ENCODE data around the gene TNS3.

The TNS3 gene

DNA sequence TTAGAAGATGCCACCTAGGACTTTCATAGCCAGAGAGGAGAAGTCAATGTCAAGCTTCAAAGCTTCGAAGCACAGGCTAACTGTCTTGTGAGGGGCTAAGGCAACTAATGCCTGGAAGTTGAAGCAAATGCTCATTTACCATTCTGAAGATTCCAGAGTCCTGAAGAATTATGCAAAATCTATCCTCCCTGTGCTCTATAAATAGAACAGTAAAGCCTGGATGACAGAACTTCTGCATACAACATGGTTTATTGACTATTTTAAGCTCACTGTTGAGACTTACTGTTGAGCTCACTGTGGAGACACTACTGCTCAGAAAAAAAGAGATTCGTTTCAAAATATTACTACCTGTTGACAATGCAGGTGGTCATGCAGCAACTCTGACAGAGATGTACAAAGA is 28.6 kb downstream of the TNS3 start:
- H4K20me1 ChIP-seq (ENCODE audit: insufficient read depth, low read length), result no peaks in the 10 kb centered on the region
- H3K9ac ChIP-seq (ENCODE audit: low read length), result no peak overlapping the region
- TF ChIP-seq, protein P1, sequence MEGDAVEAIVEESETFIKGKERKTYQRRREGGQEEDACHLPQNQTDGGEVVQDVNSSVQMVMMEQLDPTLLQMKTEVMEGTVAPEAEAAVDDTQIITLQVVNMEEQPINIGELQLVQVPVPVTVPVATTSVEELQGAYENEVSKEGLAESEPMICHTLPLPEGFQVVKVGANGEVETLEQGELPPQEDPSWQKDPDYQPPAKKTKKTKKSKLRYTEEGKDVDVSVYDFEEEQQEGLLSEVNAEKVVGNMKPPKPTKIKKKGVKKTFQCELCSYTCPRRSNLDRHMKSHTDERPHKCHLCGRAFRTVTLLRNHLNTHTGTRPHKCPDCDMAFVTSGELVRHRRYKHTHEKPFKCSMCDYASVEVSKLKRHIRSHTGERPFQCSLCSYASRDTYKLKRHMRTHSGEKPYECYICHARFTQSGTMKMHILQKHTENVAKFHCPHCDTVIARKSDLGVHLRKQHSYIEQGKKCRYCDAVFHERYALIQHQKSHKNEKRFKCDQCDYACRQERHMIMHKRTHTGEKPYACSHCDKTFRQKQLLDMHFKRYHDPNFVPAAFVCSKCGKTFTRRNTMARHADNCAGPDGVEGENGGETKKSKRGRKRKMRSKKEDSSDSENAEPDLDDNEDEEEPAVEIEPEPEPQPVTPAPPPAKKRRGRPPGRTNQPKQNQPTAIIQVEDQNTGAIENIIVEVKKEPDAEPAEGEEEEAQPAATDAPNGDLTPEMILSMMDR (IDR thresholded peaks at IDR 0.05; ENCODE audit: low read length), result no peak
- TF ChIP-seq EZH2phosphoT487 (IDR thresholded peaks at IDR 0.05; ENCODE audit: low read length) (no peak), EZH2 (optimal IDR thresholded peaks at IDR 0.05; ENCODE audit: low read depth, low read length) (no peak)
- no peaks in the 10 kb centered on the region for H3K4me1 ChIP-seq (ENCODE audit: low read length)
- no peaks in the 10 kb centered on the region for H3F3A ChIP-seq (ENCODE audit: insufficient read depth, low read length)
- H3K36me3 ChIP-seq (replicated peaks; ENCODE audit: insufficient read depth, low read length), result no peaks in the 10 kb centered on the region
- H3K27ac ChIP-seq (ENCODE audit: low read length), result no peak overlapping the region
- no peak for DNase-seq
- no peak overlapping the region for H3K4me3 ChIP-seq (ENCODE audit: low read length)
- H3K9me3 ChIP-seq (replicated peaks; ENCODE audit: insufficient read depth, low read length), result no peaks in the 10 kb centered on the region
- H3K27me3 ChIP-seq (replicated peaks; ENCODE audit: insufficient read depth, low read length), result no peaks in the 10 kb centered on the region
- no peaks in the 10 kb centered on the region for H3K9me2 ChIP-seq (replicated peaks; ENCODE audit: insufficient read depth, low read length)
- peaks cover 9% of the 10 kb centered on the region; the same call in 1 of the 2 replicates for H3K79me2 ChIP-seq (ENCODE audit: low read length)
- no peak overlapping the region for H3K4me2 ChIP-seq (ENCODE audit: low read depth, low read length)
- no peak overlapping the region for H2AFZ ChIP-seq (ENCODE audit: low read length)

DNA sequence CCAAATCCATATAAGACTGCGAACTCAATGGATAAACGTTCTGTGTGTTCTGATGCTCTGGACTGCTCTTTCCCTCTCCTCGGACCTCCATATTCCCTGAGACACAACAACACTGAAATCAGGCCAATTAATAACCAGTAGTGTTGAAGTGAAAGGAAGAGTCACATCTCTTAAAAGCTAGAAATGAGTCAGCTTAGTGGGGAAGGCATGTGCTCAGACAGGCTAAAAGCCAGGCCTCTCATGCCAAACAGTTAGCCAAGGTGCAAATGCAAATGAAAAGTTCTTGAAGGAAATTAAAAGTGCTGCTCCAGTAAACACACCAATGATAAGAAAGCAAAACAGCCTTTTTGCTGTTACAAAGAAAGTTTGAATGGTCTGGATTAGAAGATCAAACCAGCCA is 29.3 kb downstream of the TNS3 start:
- no peaks in the 10 kb centered on the region for H3K4me1 ChIP-seq (ENCODE audit: low read length)

DNA sequence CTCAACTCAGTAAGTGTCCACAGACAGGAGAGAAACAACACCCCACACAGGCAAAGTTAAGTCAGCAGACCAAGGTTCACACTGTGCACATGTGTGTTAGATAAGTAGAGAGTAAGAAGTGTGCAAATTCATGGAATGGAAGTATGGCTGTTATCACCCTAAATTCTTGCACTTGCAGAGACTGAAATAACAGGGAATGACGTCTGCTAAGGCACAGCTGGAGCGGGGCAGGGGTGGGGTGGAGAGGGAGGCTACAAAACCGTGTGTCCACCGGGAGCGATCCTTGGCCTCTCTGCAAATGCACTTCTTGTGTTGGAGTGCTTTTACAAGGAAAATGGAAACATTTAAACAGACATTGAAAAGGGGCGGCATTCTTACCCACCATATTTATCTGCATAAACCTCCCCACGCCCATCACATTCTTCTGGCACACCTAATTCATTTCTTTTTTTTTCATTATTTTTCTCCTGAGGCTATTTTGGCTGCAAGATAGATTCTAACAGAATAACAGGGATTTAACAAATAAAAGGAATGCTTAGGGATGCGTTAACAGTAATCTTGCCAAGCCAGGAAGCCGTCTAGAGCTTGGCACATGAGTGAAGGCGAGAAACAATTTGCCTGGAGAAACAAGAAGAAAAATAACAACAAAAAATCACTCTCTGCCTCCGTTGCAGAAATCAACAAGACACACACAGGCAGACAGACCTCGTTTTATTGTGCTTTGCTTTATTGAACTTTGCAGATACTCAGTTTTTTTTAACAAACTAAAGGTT is 30.1 kb downstream of the TNS3 start:
- H2AFZ ChIP-seq (ENCODE audit: low read length), result no peak overlapping the region
- no peaks in the 10 kb centered on the region for H3K9me3 ChIP-seq (replicated peaks; ENCODE audit: insufficient read depth, low read length)
- H3F3A ChIP-seq (ENCODE audit: insufficient read depth, low read length), result no peaks in the 10 kb centered on the region
- H3K27me3 ChIP-seq (replicated peaks; ENCODE audit: insufficient read depth, low read length), result no peaks in the 10 kb centered on the region
- no peaks in the 10 kb centered on the region for H3K36me3 ChIP-seq (replicated peaks; ENCODE audit: insufficient read depth, low read length)
- H3K9me2 ChIP-seq (replicated peaks; ENCODE audit: insufficient read depth, low read length), result no peaks in the 10 kb centered on the region
- peaks cover 6% of the 10 kb centered on the region; the same call in 1 of the 2 replicates for H3K79me2 ChIP-seq (ENCODE audit: low read length)
- no peak overlapping the region for H3K4me3 ChIP-seq (ENCODE audit: low read length)
- TF ChIP-seq EZH2phosphoT487 (IDR thresholded peaks at IDR 0.05; ENCODE audit: low read length), result no peak
- TF ChIP-seq EZH2 (optimal IDR thresholded peaks at IDR 0.05; ENCODE audit: low read depth, low read length), result no peak
- TF ChIP-seq, protein P1 (IDR thresholded peaks at IDR 0.05; ENCODE audit: low read length), result no peak
- no peak for DNase-seq
- no peak overlapping the region for H3K4me2 ChIP-seq (ENCODE audit: low read depth, low read length)
- no peak overlapping the region for H3K27ac ChIP-seq (ENCODE audit: low read length)
- H4K20me1 ChIP-seq (ENCODE audit: insufficient read depth, low read length), result no peaks in the 10 kb centered on the region
- no peaks in the 10 kb centered on the region for H3K4me1 ChIP-seq (ENCODE audit: low read length)
- no peak overlapping the region for H3K9ac ChIP-seq (ENCODE audit: low read length)

More for the DNA sequence above, 29.3 kb downstream of the TNS3 start:
- no peak for DNase-seq
- TF ChIP-seq EZH2 (optimal IDR thresholded peaks at IDR 0.05; ENCODE audit: low read depth, low read length) (no peak), EZH2phosphoT487 (IDR thresholded peaks at IDR 0.05; ENCODE audit: low read length) (no peak)
- TF ChIP-seq, protein P1 (IDR thresholded peaks at IDR 0.05; ENCODE audit: low read length), result no peak
- no peaks in the 10 kb centered on the region for H3F3A ChIP-seq (ENCODE audit: insufficient read depth, low read length)
- H3K36me3 ChIP-seq (replicated peaks; ENCODE audit: insufficient read depth, low read length), result no peaks in the 10 kb centered on the region
- no peaks in the 10 kb centered on the region for H4K20me1 ChIP-seq (ENCODE audit: insufficient read depth, low read length)
- H3K79me2 ChIP-seq (ENCODE audit: low read length), result peaks cover 6% of the 10 kb centered on the region; the same call in 1 of the 2 replicates
- no peak overlapping the region for H3K27ac ChIP-seq (ENCODE audit: low read length)
- H3K27me3 ChIP-seq (replicated peaks; ENCODE audit: insufficient read depth, low read length), result no peaks in the 10 kb centered on the region
- no peak overlapping the region for H2AFZ ChIP-seq (ENCODE audit: low read length)
- H3K4me2 ChIP-seq (ENCODE audit: low read depth, low read length), result no peak overlapping the region
- no peak overlapping the region for H3K4me3 ChIP-seq (ENCODE audit: low read length)
- no peak overlapping the region for H3K9ac ChIP-seq (ENCODE audit: low read length)
- no peaks in the 10 kb centered on the region for H3K9me2 ChIP-seq (replicated peaks; ENCODE audit: insufficient read depth, low read length)
- no peaks in the 10 kb centered on the region for H3K9me3 ChIP-seq (replicated peaks; ENCODE audit: insufficient read depth, low read length)
